OCI-LY1 (cell line): ENCODE measurements around the gene MTCL3.

Experiments
- H2AFZ ChIP-seq: fragments of 200-600 bp; sonication (generic), shearing (Covaris generic); 2 replicates; pipeline ENCODE4 v1.6.0; 2014; ENCODE audit warnings: antibody characterized with exemption, mild to moderate bottlenecking, low read length
- H3F3A ChIP-seq: fragments of 200-600 bp; sonication (generic), shearing (Covaris generic); 2 replicates; pipeline ENCODE4 v1.6.0; 2014; ENCODE audit warnings: mild to moderate bottlenecking, antibody characterized with exemption, low read length, moderate library complexity; ENCODE audit not compliant: insufficient read depth
- H3K27ac ChIP-seq: fragments of 200-600 bp; sonication (generic); 2 replicates; pipeline ENCODE4 v1.5.1; 2014; ENCODE audit warnings: low read length, mixed run types, mild to moderate bottlenecking, low read depth; ENCODE audit not compliant: poor library complexity, severe bottlenecking
- H3K27me3 ChIP-seq: fragments of 200-600 bp; sonication (generic); 2 replicates; pipeline ENCODE4 v1.6.0; 2014; ENCODE audit warnings: antibody characterized with exemption, mild to moderate bottlenecking, low read length, moderate library complexity; ENCODE audit not compliant: insufficient read depth
- H3K36me3 ChIP-seq: fragments of 200-600 bp; sonication (generic); 2 replicates; pipeline ENCODE4 v1.6.1; 2014; ENCODE audit warnings: mild to moderate bottlenecking, antibody characterized with exemption, low read length, moderate library complexity, mixed read lengths; ENCODE audit not compliant: insufficient read depth
- H3K4me1 ChIP-seq: fragments of 200-600 bp; sonication (generic); 2 replicates; pipeline ENCODE4 v1.5.1; 2014; ENCODE audit warnings: mild to moderate bottlenecking, low read length, moderate library complexity; ENCODE audit not compliant: insufficient read depth, severe bottlenecking
- H3K4me2 ChIP-seq: fragments of 200-600 bp; sonication (generic), shearing (Covaris generic); 2 replicates; pipeline ENCODE4 v1.6.1; 2014; ENCODE audit warnings: low read length
- H3K4me3 ChIP-seq: fragments of 200-600 bp; sonication (generic); 2 replicates; pipeline ENCODE4 v1.5.1; 2014; ENCODE audit warnings: low read length, low read depth, mild to moderate bottlenecking, mixed read lengths; ENCODE audit not compliant: poor library complexity, severe bottlenecking
- H3K79me2 ChIP-seq: fragments of 200-600 bp; shearing (Covaris generic); 2 replicates; pipeline ENCODE4 v1.6.1; 2016; ENCODE audit warnings: mixed run types, low read length, mixed read lengths; ENCODE audit not compliant: insufficient read depth
- H3K9ac ChIP-seq: fragments of 200-600 bp; sonication (generic), shearing (Covaris generic); 2 replicates; pipeline ENCODE4 v1.6.1; 2014; ENCODE audit warnings: mild to moderate bottlenecking, low read length, mixed read lengths
- H3K9me2 ChIP-seq: fragments of 200-600 bp; sonication (generic), shearing (Covaris generic); 2 replicates; pipeline ENCODE4 v1.6.1; 2014; ENCODE audit warnings: low read depth, mild to moderate bottlenecking, low read length, mixed read lengths
- H3K9me3 ChIP-seq: fragments of 200-600 bp; shearing (Covaris generic); 2 replicates; pipeline ENCODE4 v1.6.1; 2014; ENCODE audit warnings: low read length, mixed read lengths
- H4K20me1 ChIP-seq: fragments of 200-600 bp; sonication (generic), shearing (Covaris generic); 2 replicates; pipeline ENCODE4 v1.6.0; 2016; ENCODE audit warnings: mild to moderate bottlenecking, low read length; ENCODE audit not compliant: insufficient read depth
- CTCF ChIP-seq: fragments of 200-600 bp; sonication (generic), shearing (Covaris generic); IDR thresholded peaks from 2 replicates; pipeline ENCODE4 v1.5.1; 2017; ENCODE audit warnings: mild to moderate bottlenecking, antibody characterized with exemption, low read length, moderate library complexity, mixed read lengths
- EZH2 ChIP-seq: fragments of 200-600 bp; sonication (generic), shearing (Covaris generic); IDR thresholded peaks from 2 replicates; pipeline ENCODE4 v1.8.0; 2017; ENCODE audit warnings: borderline replicate concordance, mixed run types, mild to moderate bottlenecking, antibody characterized with exemption, low read length, moderate library complexity, mixed read lengths

The MTCL3 gene

DNA sequence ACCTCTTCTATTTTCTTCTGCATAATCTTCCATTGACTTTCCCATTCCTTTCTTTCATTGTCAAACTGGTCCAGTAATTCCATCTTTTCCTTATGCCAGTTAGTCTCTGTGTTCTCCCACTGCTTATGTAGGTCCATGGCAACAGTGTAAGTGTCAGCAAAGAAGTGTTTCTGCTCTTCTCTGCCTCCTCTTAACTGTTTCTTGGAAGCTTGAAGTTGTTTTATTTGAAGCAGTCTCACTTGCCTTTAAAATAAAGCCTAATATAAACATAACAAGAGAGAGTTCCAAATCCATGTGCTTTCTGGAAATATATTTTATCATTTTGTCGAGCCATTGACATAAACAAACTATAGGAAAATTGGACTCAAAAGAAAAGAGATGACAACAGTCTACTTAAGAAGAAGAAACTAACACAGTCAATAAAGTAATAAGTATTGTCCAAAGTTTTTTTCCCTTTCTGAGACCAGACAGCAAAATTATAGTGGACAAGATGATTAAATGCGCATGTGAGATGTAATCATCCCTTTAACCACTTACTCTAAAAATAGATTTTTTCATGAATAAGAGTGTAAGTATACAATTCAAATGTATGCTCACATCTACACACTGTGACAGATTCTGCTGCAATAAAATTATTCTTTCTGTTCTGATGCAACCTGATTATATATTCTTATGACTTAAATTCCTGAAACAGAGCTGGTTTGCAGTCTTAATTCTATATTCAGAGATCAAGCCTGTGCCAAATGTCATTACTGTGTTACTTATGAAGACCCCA, 65.1 kb downstream of the MTCL3 start:
- H2AFZ ChIP-seq, result no peak overlapping the region
- H3K4me3 ChIP-seq, result no peak overlapping the region
- no peaks in the 10 kb centered on the region for H3K79me2 ChIP-seq
- no peaks in the 10 kb centered on the region for H3K9me3 ChIP-seq
- H3F3A ChIP-seq, result no peaks in the 10 kb centered on the region
- no peak overlapping the region for H3K9ac ChIP-seq
- H3K27ac ChIP-seq, result no peak overlapping the region
- H3K36me3 ChIP-seq, result no peaks in the 10 kb centered on the region
- no peaks in the 10 kb centered on the region for H4K20me1 ChIP-seq
- no peaks in the 10 kb centered on the region for H3K27me3 ChIP-seq
- H3K4me1 ChIP-seq, result no peaks in the 10 kb centered on the region
- no peak overlapping the region for H3K4me2 ChIP-seq
- no peak for TF ChIP-seq CTCF
- no peak for TF ChIP-seq EZH2
- no peaks in the 10 kb centered on the region for H3K9me2 ChIP-seq

GRCh38 chr6:127452803-127453202, 66.3 kb downstream of the MTCL3 start:
- Histone ChIP-seq H3K79me2 (no peaks in the 10 kb centered on the region), H3K9me3 (no peaks in the 10 kb centered on the region), H4K20me1 (no peaks in the 10 kb centered on the region), H3K4me1 (no peaks in the 10 kb centered on the region), H3K9ac (no peak overlapping the region), H3F3A (no peaks in the 10 kb centered on the region), H3K36me3 (no peaks in the 10 kb centered on the region), H3K27me3 (no peaks in the 10 kb centered on the region), H3K4me2 (no peak overlapping the region), H3K4me3 (no peak overlapping the region), H2AFZ (no peak overlapping the region), H3K9me2 (no peaks in the 10 kb centered on the region), H3K27ac (no peak overlapping the region)
- no peak for TF ChIP-seq CTCF

DNA sequence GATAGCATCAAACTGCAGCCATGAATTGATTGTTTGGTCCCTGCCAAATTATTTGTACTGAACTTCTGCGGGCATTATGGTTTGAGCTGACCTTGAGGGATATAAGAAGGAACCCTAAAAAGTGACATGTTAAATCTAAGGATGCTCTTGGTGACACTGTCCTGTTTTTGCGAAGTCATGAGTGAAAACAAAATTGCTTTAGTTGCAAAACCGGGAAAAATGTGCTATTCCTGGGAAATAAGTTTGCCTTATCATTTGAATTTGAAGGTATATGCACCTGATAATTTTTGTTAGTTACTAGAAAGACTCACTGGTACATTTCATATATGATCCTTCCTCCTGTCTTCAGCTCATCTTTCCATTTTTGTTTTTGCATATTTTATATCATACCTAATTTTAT, 67.7 kb downstream of the MTCL3 start:
- Histone ChIP-seq H3K9me2 (no peaks in the 10 kb centered on the region), H3K4me3 (no peak overlapping the region), H3K79me2 (no peaks in the 10 kb centered on the region), H3F3A (no peaks in the 10 kb centered on the region), H3K9ac (no peak overlapping the region), H3K4me1 (no peaks in the 10 kb centered on the region), H3K27me3 (no peaks in the 10 kb centered on the region), H3K4me2 (no peak overlapping the region), H4K20me1 (no peaks in the 10 kb centered on the region), H3K36me3 (no peaks in the 10 kb centered on the region), H3K27ac (no peak overlapping the region), H2AFZ (no peak overlapping the region), H3K9me3 (no peaks in the 10 kb centered on the region)
- TF ChIP-seq EZH2 (no peak), CTCF (no peak)
